Measurements from ENCODE around the gene ELOVL6. TPM values are rescaled to one million over a fixed set of nuclear protein-coding genes. Genes with fewer than 3 reads are reported as not detected.

The ELOVL6 gene
- total and polyA plus RNA-seq, 11 donors: 0.50 to 22.4 (median 2.9) TPM

- ATAC-seq (no peak), DNase-seq (no peak)
- intact Hi-C loops (cut with DNase I): no loop called here
- Histone ChIP-seq H3K4me3 (no peak overlapping the region), H3K27ac (no peak overlapping the region), H3K36me3 (no peaks in the 10 kb centered on the region), H3K4me1 (no peaks in the 10 kb centered on the region), H3K9me3 (no peaks in the 10 kb centered on the region), H3K27me3 (no peaks in the 10 kb centered on the region)
- WGBS, 4 donors: 80 to 90% (median 85%) methylated on average over 5 of the region's 5 CpGs
- TF ChIP-seq CTCF (IDR thresholded peaks at IDR 0.05) (no peak), POLR2A (IDR thresholded peaks at IDR 0.05) (no peak)
Observed at GRCh38 chr4:110152386-110152785, 46.0 kb downstream of the ELOVL6 start.

GRCh38 chr4:110149089-110149488 is 49.3 kb downstream of the ELOVL6 start:
- Histone ChIP-seq H3K27me3 (no peaks in the 10 kb centered on the region), H3K4me1 (no peaks in the 10 kb centered on the region), H3K9me3 (peaks cover 0 to 7% (median 0%) of the 10 kb centered on the region in 12 donors), H3K36me3 (no peaks in the 10 kb centered on the region), H3K4me3 (no peak overlapping the region), H3K27ac (no peak overlapping the region)
- intact Hi-C loops (cut with DNase I): no loop called here
- ATAC-seq (no peak), DNase-seq (no peak)
- WGBS, 4 donors: 91 to 93% (median 92%) methylated on average over 7 of the region's 7 CpGs
- no peak for TF ChIP-seq POLR2A (IDR thresholded peaks at IDR 0.05)
- TF ChIP-seq CTCF (IDR thresholded peaks at IDR 0.05): no peak

- TF ChIP-seq CTCF (IDR thresholded peaks at IDR 0.05): no peak
- no peak for TF ChIP-seq POLR2A (IDR thresholded peaks at IDR 0.05)
- no peak for ATAC-seq
- no peaks in the 10 kb centered on the region for H3K4me1 ChIP-seq
- no peaks in the 10 kb centered on the region for H3K36me3 ChIP-seq
- H3K9me3 ChIP-seq: peaks cover 0 to 7% (median 0%) of the 10 kb centered on the region in 12 donors
- no peaks in the 10 kb centered on the region for H3K27me3 ChIP-seq
- no peak overlapping the region for H3K4me3 ChIP-seq
- intact Hi-C loops (cut with DNase I): no loop called here
- H3K27ac ChIP-seq: no peak overlapping the region
- no peak for DNase-seq
Observed at GRCh38 chr4:110142461-110142860, 56.0 kb downstream of the ELOVL6 start.

GRCh38 chr4:110139815-110140214 is 58.6 kb downstream of the ELOVL6 start:
- ATAC-seq (no peak), DNase-seq (no peak)
- no peak overlapping the region for H3K27ac ChIP-seq
- H3K4me3 ChIP-seq: no peak overlapping the region
- WGBS, 4 donors: 76 to 88% (median 78%) methylated on average over 3 of the region's 3 CpGs
- H3K36me3 ChIP-seq: no peaks in the 10 kb centered on the region
- no peaks in the 10 kb centered on the region for H3K27me3 ChIP-seq
- intact Hi-C loops (cut with DNase I): no loop called here
- no peaks in the 10 kb centered on the region for H3K9me3 ChIP-seq
- no peaks in the 10 kb centered on the region for H3K4me1 ChIP-seq
- TF ChIP-seq POLR2A (IDR thresholded peaks at IDR 0.05): no peak
- no peak for TF ChIP-seq CTCF (IDR thresholded peaks at IDR 0.05)
